ENCODE results near the gene SLC43A1. TPM values are rescaled to one million over a fixed set of nuclear protein-coding genes. Genes with fewer than 3 reads are reported as not detected.

SLC43A1 gene
- total RNA-seq, 6 experiments from 2014 or later = 3.1 to 4.7 (median 4.3) TPM

- H3K27me3 Mint-ChIP-seq (ENCODE audit: insufficient read depth) = peaks cover 19% of the 10 kb centered on the region
- H3K4me1 Mint-ChIP-seq (ENCODE audit: low read depth) = peaks cover 6% of the 10 kb centered on the region
- TF ChIP-seq CTCF (IDR thresholded peaks at IDR 0.05) = no peak
- no peaks in the 10 kb centered on the region for H3K9me3 Mint-ChIP-seq
- H3K27ac Mint-ChIP-seq = no peak overlapping the region
- DNase-seq = no peak
- no peaks in the 10 kb centered on the region for H3K36me3 Mint-ChIP-seq (ENCODE audit: low read depth)
- H3K4me3 Mint-ChIP-seq = no peak overlapping the region
Measured at GRCh38 chr11:57481315-57481714, 34.2 kb downstream of the SLC43A1 start.

- no peaks in the 10 kb centered on the region for H3K9me3 Mint-ChIP-seq
- TF ChIP-seq CTCF (IDR thresholded peaks at IDR 0.05) = peak; percentile 79
- H3K4me1 Mint-ChIP-seq (ENCODE audit: low read depth) = peaks cover 2% of the 10 kb centered on the region
- DNase-seq = peak; percentile 48
- H3K4me3 Mint-ChIP-seq = no peak overlapping the region
- peaks cover 24% of the 10 kb centered on the region for H3K27me3 Mint-ChIP-seq (ENCODE audit: insufficient read depth)
- no peaks in the 10 kb centered on the region for H3K36me3 Mint-ChIP-seq (ENCODE audit: low read depth)
- H3K27ac Mint-ChIP-seq = no peak overlapping the region
Measured at GRCh38 chr11:57480409-57481137, 34.9 kb downstream of the SLC43A1 start.

DNA sequence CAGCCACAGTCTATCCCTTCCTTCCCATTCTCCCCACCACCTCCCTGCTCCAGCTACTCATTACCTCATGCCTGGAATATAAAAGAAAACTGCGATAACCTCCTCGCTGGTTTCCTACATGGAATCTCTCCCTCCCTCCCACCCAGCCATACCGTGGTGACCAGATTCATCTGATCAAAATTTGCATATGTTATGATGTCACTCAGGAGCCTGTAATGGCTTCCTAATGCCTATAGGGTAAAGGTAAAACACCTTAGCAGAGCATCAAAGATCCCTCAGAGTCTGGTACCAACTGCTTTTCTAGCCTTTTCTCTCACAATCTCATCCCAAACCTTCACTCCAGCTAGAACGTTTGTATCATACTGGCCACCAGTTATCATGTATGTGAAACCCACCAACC, 35.6 kb downstream of the SLC43A1 start:
- DNase-seq = no peak
- H3K27me3 Mint-ChIP-seq (ENCODE audit: insufficient read depth) = peaks cover 24% of the 10 kb centered on the region
- H3K27ac Mint-ChIP-seq = no peak overlapping the region
- no peak for TF ChIP-seq CTCF (IDR thresholded peaks at IDR 0.05)
- no peaks in the 10 kb centered on the region for H3K36me3 Mint-ChIP-seq (ENCODE audit: low read depth)
- no peak overlapping the region for H3K4me3 Mint-ChIP-seq
- H3K4me1 Mint-ChIP-seq (ENCODE audit: low read depth) = no peaks in the 10 kb centered on the region
- no peaks in the 10 kb centered on the region for H3K9me3 Mint-ChIP-seq

DNA sequence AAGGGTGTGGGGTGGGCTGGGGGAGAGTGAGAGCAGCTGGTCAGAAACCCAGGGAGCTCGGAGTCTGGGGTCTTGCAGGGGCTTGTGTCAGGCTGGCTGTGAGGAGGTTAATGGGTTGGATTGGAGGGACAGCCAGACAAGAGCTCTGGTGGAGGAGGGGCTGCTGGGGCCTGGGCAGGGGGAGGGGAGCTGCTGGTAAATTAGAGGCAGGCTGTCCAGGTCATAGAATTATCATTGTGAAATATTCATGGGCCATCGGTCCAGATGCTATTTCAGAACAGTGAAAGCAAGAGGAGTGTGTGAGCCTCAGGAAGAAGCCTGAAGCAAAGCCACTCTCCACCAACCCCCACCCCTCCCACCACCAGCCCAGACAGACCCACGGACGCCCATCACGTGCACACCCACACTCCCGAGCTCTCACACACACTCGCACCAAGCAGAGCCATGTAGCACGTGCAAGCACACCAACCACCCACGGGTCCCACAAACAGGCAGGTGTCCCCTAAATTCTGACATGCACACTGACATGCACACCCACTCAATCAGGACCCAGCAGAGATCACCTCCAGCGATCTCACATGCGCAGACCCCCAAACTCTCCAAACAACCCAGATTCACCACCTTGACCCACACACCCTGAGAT, 36.4 kb downstream of the SLC43A1 start:
- Mint-ChIP-seq H3K4me3 (no peak overlapping the region), H3K4me1 (ENCODE audit: low read depth) (peaks cover under 1% of the 10 kb centered on the region; the same call in 1 of the 2 replicates), H3K36me3 (ENCODE audit: low read depth) (no peaks in the 10 kb centered on the region), H3K27me3 (ENCODE audit: insufficient read depth) (peaks cover 30% of the 10 kb centered on the region), H3K9me3 (no peaks in the 10 kb centered on the region), H3K27ac (no peak overlapping the region)
- TF ChIP-seq CTCF (IDR thresholded peaks at IDR 0.05) = no peak
- no peak for DNase-seq

DNA sequence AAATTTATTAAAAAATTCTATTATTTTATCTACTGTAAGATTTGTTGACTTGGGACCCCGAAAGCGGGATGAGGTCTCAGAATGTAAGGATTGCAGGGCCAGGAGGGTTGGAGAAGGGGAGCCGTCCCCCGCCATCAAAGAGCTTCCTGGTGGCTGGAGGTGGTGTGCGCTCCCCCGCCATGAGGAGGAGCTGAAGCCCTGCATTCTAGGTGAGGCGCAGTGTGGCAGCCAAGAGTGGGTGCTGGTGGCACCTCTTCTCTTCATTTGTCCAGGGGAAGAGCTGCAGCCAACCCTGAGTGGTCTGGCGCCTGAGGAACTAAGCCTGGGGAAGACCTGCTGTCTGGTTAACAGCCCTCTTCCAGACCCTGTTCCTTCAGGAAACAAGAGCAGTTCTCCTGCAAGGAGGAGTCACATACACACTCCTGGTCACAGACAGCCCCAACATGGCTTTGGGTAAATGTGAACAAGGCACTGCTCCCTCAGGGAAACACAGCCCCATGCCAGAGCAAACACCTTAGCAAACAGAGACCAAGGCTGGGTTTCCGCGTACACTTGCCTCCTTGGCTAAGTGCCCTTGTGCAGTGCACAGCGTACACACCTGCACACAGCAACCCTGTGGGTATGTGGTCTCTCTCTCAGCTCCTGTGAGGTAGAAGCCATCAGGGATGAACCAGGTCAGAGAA, 37.9 kb downstream of the SLC43A1 start:
- Mint-ChIP-seq H3K27ac (no peak overlapping the region), H3K4me3 (no peak overlapping the region), H3K9me3 (no peaks in the 10 kb centered on the region), H3K4me1 (ENCODE audit: low read depth) (peaks cover 5% of the 10 kb centered on the region; the same call in 1 of the 2 replicates), H3K27me3 (ENCODE audit: insufficient read depth) (peaks cover 36% of the 10 kb centered on the region), H3K36me3 (ENCODE audit: low read depth) (no peaks in the 10 kb centered on the region)
- no peak for TF ChIP-seq CTCF (IDR thresholded peaks at IDR 0.05)
- DNase-seq = no peak

Data from HFFc6 (cell line).